ENCODE results near the gene RGS10. TPM values are rescaled to one million over a fixed set of nuclear protein-coding genes. Genes with fewer than 3 reads are reported as not detected.

Gene RGS10
- total RNA-seq, 4 donors from 2014 or later, result 3.9 to 63.5 (median 13.2) TPM

GRCh38 chr10:119474606-119475005, 67.9 kb downstream of the RGS10 start:
- Histone ChIP-seq H3K27me3 (no peaks in the 10 kb centered on the region), H3K27ac (no peak overlapping the region), H3K9me3 (no peaks in the 10 kb centered on the region), H3K36me3 (no peaks in the 10 kb centered on the region), H3K4me3 (no peak overlapping the region), H3K4me1 (peaks cover 0 to 16% (median 13%) of the 10 kb centered on the region in 4 donors)
- no peak for DNase-seq
- no peak for TF ChIP-seq POLR2A (IDR thresholded peaks at IDR 0.05)

GRCh38 chr10:119473771-119474170, 68.7 kb downstream of the RGS10 start:
- Histone ChIP-seq H3K4me3 (no peak overlapping the region), H3K4me1 (peaks cover 0 to 12% (median 7%) of the 10 kb centered on the region in 4 donors), H3K27ac (no peak overlapping the region), H3K9me3 (no peaks in the 10 kb centered on the region), H3K36me3 (no peaks in the 10 kb centered on the region), H3K27me3 (no peaks in the 10 kb centered on the region)
- no peak for TF ChIP-seq POLR2A (IDR thresholded peaks at IDR 0.05)
- no peak for TF ChIP-seq CTCF (IDR thresholded peaks at IDR 0.05)
- DNase-seq, result no peak

GRCh38 chr10:119470920-119471702, 71.4 kb downstream of the RGS10 start:
- Histone ChIP-seq H3K9me3 (no peaks in the 10 kb centered on the region), H3K27ac (no peak overlapping the region), H3K4me1 (no peaks in the 10 kb centered on the region), H3K4me3 (no peak overlapping the region), H3K36me3 (no peaks in the 10 kb centered on the region), H3K27me3 (no peaks in the 10 kb centered on the region)
- DNase-seq, result no peak
- no peak for TF ChIP-seq CTCF (IDR thresholded peaks at IDR 0.05)
- TF ChIP-seq POLR2A (IDR thresholded peaks at IDR 0.05), result no peak

- TF ChIP-seq CTCF (IDR thresholded peaks at IDR 0.05) (no peak), POLR2A (IDR thresholded peaks at IDR 0.05) (no peak)
- no peak overlapping the region for H3K4me3 ChIP-seq
- no peak for DNase-seq
- no peak overlapping the region for H3K27ac ChIP-seq
- H3K36me3 ChIP-seq, result no peaks in the 10 kb centered on the region
- H3K9me3 ChIP-seq, result no peaks in the 10 kb centered on the region
- H3K27me3 ChIP-seq, result no peaks in the 10 kb centered on the region
- H3K4me1 ChIP-seq, result no peaks in the 10 kb centered on the region
These were observed 72.7 kb downstream of the RGS10 start for GRCh38 chr10:119469846-119470245.

- no peaks in the 10 kb centered on the region for H3K4me1 ChIP-seq
- no peak overlapping the region for H3K27ac ChIP-seq
These were observed 73.2 kb downstream of the RGS10 start for GRCh38 chr10:119469325-119469707.

More at GRCh38 chr10:119469325-119469707, 73.2 kb downstream of the RGS10 start:
- no peaks in the 10 kb centered on the region for H3K36me3 ChIP-seq
- H3K27me3 ChIP-seq, result no peaks in the 10 kb centered on the region
- no peak overlapping the region for H3K4me3 ChIP-seq
- no peaks in the 10 kb centered on the region for H3K9me3 ChIP-seq
- DNase-seq, result no peak
- no peak for TF ChIP-seq POLR2A (IDR thresholded peaks at IDR 0.05)
- TF ChIP-seq CTCF (IDR thresholded peaks at IDR 0.05), result no peak
